ENCODE data around the gene KRT81. TPM values are rescaled to one million over a fixed set of nuclear protein-coding genes. Genes with fewer than 3 reads are reported as not detected.
A peak's percentile ranks its signal among the peaks of the same experiment; 100 is the strongest.

KRT81 gene
- total and polyA plus RNA-seq, 2 of the 4 experiments (the other 2 are of a cell fraction), result under 0.01 to 0.05 TPM

DNA sequence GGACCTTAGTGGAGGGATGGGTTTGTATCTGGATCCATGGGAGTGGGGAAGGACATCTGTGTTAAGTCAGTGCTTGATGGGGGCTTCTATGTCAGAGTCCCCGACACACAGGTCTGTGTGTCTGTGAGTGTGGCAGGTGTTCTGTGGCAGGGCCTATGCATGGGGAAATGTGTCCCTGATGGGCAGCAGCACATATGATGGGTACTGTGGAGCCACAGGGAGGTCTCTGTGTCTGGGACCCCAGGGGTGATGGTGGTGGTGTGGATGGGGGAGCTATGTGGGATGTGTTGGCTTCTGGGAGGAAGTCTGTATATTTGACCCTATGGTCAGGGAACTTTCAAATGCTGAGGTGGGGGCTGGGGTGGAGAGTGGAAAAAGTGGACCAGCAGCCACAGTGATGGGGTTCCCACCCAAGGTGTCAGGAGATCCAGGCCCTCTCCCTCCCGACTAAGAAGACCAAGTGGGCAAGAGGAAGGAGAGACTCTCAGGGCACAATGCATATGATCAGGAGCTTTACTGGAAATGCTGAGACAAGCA is 41.8 kb downstream of the KRT81 start:
- Histone ChIP-seq H2BK5ac (ENCODE audit: low read depth, low read length, poor library complexity, severe bottlenecking) (no peak overlapping the region), H2BK20ac (ENCODE audit: low read depth, low read length) (no peak overlapping the region), H3K9me1 (ENCODE audit: insufficient read depth, low read length) (peaks cover 9% of the 10 kb centered on the region), H2AFZ (replicated peaks; ENCODE audit: low read length, poor library complexity) (no peak overlapping the region), H3K4me2 (ENCODE audit: low read depth, low read length) (no peak overlapping the region), H3K4me3 (ENCODE audit: insufficient read depth, low read depth, low read length) (no peak overlapping the region), H3K56ac (ENCODE audit: extremely low read depth, insufficient read depth, low read length) (no peak overlapping the region), H2AK5ac (ENCODE audit: low read depth, low read length) (no peak overlapping the region), H3K9ac (ENCODE audit: low read depth, low read length) (no peak overlapping the region), H4K91ac (ENCODE audit: insufficient read depth, low read depth, low read length) (no peak overlapping the region), H4K5ac (ENCODE audit: low read depth, low read length) (no peak overlapping the region), H2AK9ac (replicated peaks; ENCODE audit: low read depth, low read length, poor library complexity) (peak overlapping the region; percentile 13), H3K23ac (ENCODE audit: low read depth, low read length) (no peak overlapping the region), H3K4me1 (ENCODE audit: control insufficient read depth, insufficient read depth, low read length) (peaks cover 13% of the 10 kb centered on the region), H3K27me3 (ENCODE audit: control insufficient read depth, insufficient read depth, low read length) (no peaks in the 10 kb centered on the region; the same call in 1 of the 2 replicates), H3K36me3 (ENCODE audit: control insufficient read depth, insufficient read depth, low read length) (no peaks in the 10 kb centered on the region), H4K8ac (ENCODE audit: low read depth in 2 of 2, low read length in 2 of 2) (no peak overlapping the region), H4K20me1 (ENCODE audit: insufficient read depth, low read length) (no peaks in the 10 kb centered on the region), H3K9me3 (ENCODE audit: control insufficient read depth, insufficient read depth, low read length) (no peaks in the 10 kb centered on the region), H3K27ac (ENCODE audit: insufficient read depth, low read length) (no peak overlapping the region), H3K14ac (replicated peaks; ENCODE audit: low read depth, low read length) (no peak overlapping the region), H3K18ac (ENCODE audit: low read depth, low read length) (no peak overlapping the region), H3K4ac (ENCODE audit: low read depth, low read length) (peak overlapping the region; percentile 19; the same call in 1 of the 2 replicates), H2BK15ac (ENCODE audit: low read depth, low read length) (no peak overlapping the region), H3K79me1 (ENCODE audit: low read depth in 1 of 2, low read length in 2 of 2) (no peaks in the 10 kb centered on the region), H2BK120ac (ENCODE audit: low read depth, low read length) (no peak overlapping the region)
- BruUV-seq (replicated peaks), result no TSS peak
- DNase-seq (no peak), ATAC-seq (ENCODE audit: low read depth) (no peak)
- TF ChIP-seq, protein P1, sequence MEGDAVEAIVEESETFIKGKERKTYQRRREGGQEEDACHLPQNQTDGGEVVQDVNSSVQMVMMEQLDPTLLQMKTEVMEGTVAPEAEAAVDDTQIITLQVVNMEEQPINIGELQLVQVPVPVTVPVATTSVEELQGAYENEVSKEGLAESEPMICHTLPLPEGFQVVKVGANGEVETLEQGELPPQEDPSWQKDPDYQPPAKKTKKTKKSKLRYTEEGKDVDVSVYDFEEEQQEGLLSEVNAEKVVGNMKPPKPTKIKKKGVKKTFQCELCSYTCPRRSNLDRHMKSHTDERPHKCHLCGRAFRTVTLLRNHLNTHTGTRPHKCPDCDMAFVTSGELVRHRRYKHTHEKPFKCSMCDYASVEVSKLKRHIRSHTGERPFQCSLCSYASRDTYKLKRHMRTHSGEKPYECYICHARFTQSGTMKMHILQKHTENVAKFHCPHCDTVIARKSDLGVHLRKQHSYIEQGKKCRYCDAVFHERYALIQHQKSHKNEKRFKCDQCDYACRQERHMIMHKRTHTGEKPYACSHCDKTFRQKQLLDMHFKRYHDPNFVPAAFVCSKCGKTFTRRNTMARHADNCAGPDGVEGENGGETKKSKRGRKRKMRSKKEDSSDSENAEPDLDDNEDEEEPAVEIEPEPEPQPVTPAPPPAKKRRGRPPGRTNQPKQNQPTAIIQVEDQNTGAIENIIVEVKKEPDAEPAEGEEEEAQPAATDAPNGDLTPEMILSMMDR (conservative IDR thresholded peaks at IDR 0.05; ENCODE audit: low read depth, low read length), result no peak
- no peak for TF ChIP-seq MAZ (IDR thresholded peaks at IDR 0.05; ENCODE audit: borderline replicate concordance, low read depth, low read length)
- no peak for TF ChIP-seq BHLHE40 (IDR thresholded peaks at IDR 0.05; ENCODE audit: low read depth, low read length)
- TF ChIP-seq FOS (IDR thresholded peaks at IDR 0.05; ENCODE audit: low read depth, low read length), result no peak
- TF ChIP-seq RFX5 (IDR thresholded peaks at IDR 0.05; ENCODE audit: low read depth, low read length), result no peak
- no peak for TF ChIP-seq NFE2L2 (IDR thresholded peaks at IDR 0.05; ENCODE audit: low read depth, low read length)
- no peak for TF ChIP-seq SMC3 (IDR thresholded peaks at IDR 0.05; ENCODE audit: low read depth, low read length)
- TF ChIP-seq, protein P2, sequence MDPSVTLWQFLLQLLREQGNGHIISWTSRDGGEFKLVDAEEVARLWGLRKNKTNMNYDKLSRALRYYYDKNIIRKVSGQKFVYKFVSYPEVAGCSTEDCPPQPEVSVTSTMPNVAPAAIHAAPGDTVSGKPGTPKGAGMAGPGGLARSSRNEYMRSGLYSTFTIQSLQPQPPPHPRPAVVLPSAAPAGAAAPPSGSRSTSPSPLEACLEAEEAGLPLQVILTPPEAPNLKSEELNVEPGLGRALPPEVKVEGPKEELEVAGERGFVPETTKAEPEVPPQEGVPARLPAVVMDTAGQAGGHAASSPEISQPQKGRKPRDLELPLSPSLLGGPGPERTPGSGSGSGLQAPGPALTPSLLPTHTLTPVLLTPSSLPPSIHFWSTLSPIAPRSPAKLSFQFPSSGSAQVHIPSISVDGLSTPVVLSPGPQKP (IDR thresholded peaks at IDR 0.05; ENCODE audit: borderline replicate concordance, low read depth, low read length), result no peak
- TF ChIP-seq RCOR1 (IDR thresholded peaks at IDR 0.05; ENCODE audit: insufficient replicate concordance, low read length), result no peak
- TF ChIP-seq MAFK (IDR thresholded peaks at IDR 0.05; ENCODE audit: low read depth, low read length), result no peak
- no peak for TF ChIP-seq MXI1 (IDR thresholded peaks at IDR 0.05; ENCODE audit: borderline replicate concordance, low read depth, low read length)
- no peak for TF ChIP-seq CEBPB (IDR thresholded peaks at IDR 0.05; ENCODE audit: low read depth, low read length)
- no peak for TF ChIP-seq POLR2A (IDR thresholded peaks at IDR 0.05; ENCODE audit: low read depth, low read length)
- no peak for TF ChIP-seq RAD21 (IDR thresholded peaks at IDR 0.05; ENCODE audit: low read length)
- dilution Hi-C loops (cut with HindIII; ENCODE audit: low sequenced_read_pairs, unreplicated experiment) (no loop called here), intact Hi-C loops (cut with micrococcal nuclease) (no loop called here), in situ Hi-C loops (cut with MboI; ENCODE audit: low sequenced_read_pairs) (no loop called here)
- ChIA-PET CTCF (no interaction called here), POLR2A (ENCODE audit: unreplicated experiment) (no interaction called here)
- WGBS, 2 experiments (ENCODE audit: extremely low coverage in 2 of 2, insufficient read length in 1 of 2), result no CpG with 5 or more reads among the region's 2 CpGs

Data from IMR-90 (cell line).